Endodermal cell (in vitro differentiated cells): Measurements from ENCODE around the gene PPM1A. TPM values are rescaled to one million over a fixed set of nuclear protein-coding genes. Genes with fewer than 3 reads are reported as not detected.

Experiments
- DNase-seq: peaks from one replicate; pipeline ENCODE4 v3.0.0-alpha.2; 2017
- H3K27ac ChIP-seq: 2 replicates; pipeline ENCODE4 v1.5.1; 2013; ENCODE audit warnings: mild to moderate bottlenecking, low read depth, low read length, moderate library complexity
- H3K27me3 ChIP-seq: 2 replicates; pipeline ENCODE4 v1.6.1; 2013; ENCODE audit warnings: mild to moderate bottlenecking, low read length, moderate library complexity; ENCODE audit not compliant: insufficient read depth, control insufficient read depth, poor library complexity, severe bottlenecking
- H3K36me3 ChIP-seq: 2 replicates; pipeline ENCODE4 v1.7.0; 2013; ENCODE audit warnings: mild to moderate bottlenecking, low read length, moderate library complexity; ENCODE audit not compliant: control insufficient read depth, insufficient read depth
- H3K4me1 ChIP-seq: one replicate; pipeline ENCODE4 v1.7.0; 2013; ENCODE audit warnings: low read length; ENCODE audit not compliant: control insufficient read depth, insufficient read depth
- H3K4me3 ChIP-seq: 2 replicates; pipeline ENCODE4 v1.5.1; 2013; ENCODE audit warnings: mild to moderate bottlenecking, low read length, moderate library complexity
- H3K9ac ChIP-seq: 2 replicates; pipeline ENCODE4 v1.6.1; 2013; ENCODE audit warnings: mild to moderate bottlenecking, low read length, moderate library complexity; ENCODE audit not compliant: poor library complexity, severe bottlenecking; ENCODE audit errors: extremely low read depth
- H3K9me3 ChIP-seq: 2 replicates; pipeline ENCODE4 v1.6.1; 2013; ENCODE audit warnings: mild to moderate bottlenecking, low read length, moderate library complexity; ENCODE audit not compliant: control insufficient read depth
- H3K27ac Mint-ChIP-seq: 2 replicates; pipeline ENCODE4 v1.8.0; 2020; ENCODE audit warnings: mixed read lengths
- H3K27me3 Mint-ChIP-seq: 2 replicates; pipeline ENCODE4 v1.8.0; 2021; ENCODE audit warnings: mild to moderate bottlenecking, mixed read lengths; ENCODE audit not compliant: insufficient read depth
- H3K36me3 Mint-ChIP-seq: 2 replicates; pipeline ENCODE4 v1.8.0; 2020; ENCODE audit warnings: low read depth, mixed read lengths
- H3K4me1 Mint-ChIP-seq: 2 replicates; pipeline ENCODE4 v1.8.0; 2020; ENCODE audit warnings: mixed read lengths
- H3K4me3 Mint-ChIP-seq: 2 replicates; pipeline ENCODE4 v1.8.0; 2020; ENCODE audit warnings: mild to moderate bottlenecking, moderate library complexity, mixed read lengths
- H3K9me3 Mint-ChIP-seq: 2 replicates; pipeline ENCODE4 v1.8.0; 2020; ENCODE audit warnings: mild to moderate bottlenecking, mixed read lengths
- CTCF ChIP-seq: fragments of 200-600 bp; sonication (generic); conservative IDR thresholded peaks from 2 replicates; pipeline ENCODE4 v1.5.0; 2021; ENCODE audit warnings: antibody characterized with exemption, mild to moderate bottlenecking
- WGBS, 2 experiments: methylation state at CpG; one replicate each; pipeline versions ENCODE4 v1.1.5 to v1.1.7; 2013; ENCODE audit warnings: missing lambda C conversion rate in 2 of 2, mixed read lengths in 1 of 2; ENCODE audit not compliant: insufficient coverage in 1 of 2, insufficient read length in 1 of 2; 5-methylcytosine and 5-hydroxymethylcytosine counted together
- total RNA-seq, 2 donors: library from RNA; stranded (reverse); fragmentation: NEBNext Ultra II Directional in 1 of 2; extraction: Animal tissue kit (Norgen Biotek cat#: 25700) in 1 of 2; gene quantifications; 2 replicates in 1 of 2; 3 replicates in 1 of 2; pipeline ENCODE4 v1.2.1, GENCODE V29; 2021

The PPM1A gene
- total RNA-seq, 2 donors from 2014 or later: 38.9 to 42.9 TPM

DNA sequence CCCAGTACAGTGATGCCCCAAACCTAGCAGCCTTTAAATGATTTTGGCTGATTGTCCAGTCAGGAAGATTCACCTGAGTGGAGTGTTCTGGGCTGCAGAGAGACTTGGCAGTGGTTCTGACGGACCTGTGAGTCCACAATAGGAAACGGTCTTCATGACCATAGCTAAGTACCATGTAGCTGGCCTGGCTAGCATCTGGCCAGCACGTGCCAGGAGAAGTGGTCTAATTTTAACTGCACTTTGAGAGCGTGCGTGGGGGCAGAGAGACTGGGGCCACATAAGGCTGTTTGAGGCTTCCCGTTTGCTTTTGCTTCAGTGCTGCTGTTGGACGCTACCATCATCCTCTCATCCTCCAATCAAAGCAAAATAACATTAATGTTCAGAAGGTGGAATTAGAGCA, 54.7 kb downstream of the PPM1A start:
- TF ChIP-seq CTCF: no peak
- no peaks in the 10 kb centered on the region for H3K36me3 Mint-ChIP-seq
- peaks cover 35% of the 10 kb centered on the region for H3K4me1 Mint-ChIP-seq
- H3K9me3 Mint-ChIP-seq: peaks cover 2% of the 10 kb centered on the region
- no peaks in the 10 kb centered on the region for H3K27me3 Mint-ChIP-seq
- Histone ChIP-seq H3K36me3 (no peaks in the 10 kb centered on the region), H3K9me3 (peaks cover 6% of the 10 kb centered on the region), H3K27me3 (no peaks in the 10 kb centered on the region), H3K27ac (no peak overlapping the region), H3K4me1 (peaks cover 5% of the 10 kb centered on the region), H3K9ac (no peak overlapping the region), H3K4me3 (no peak overlapping the region)
- DNase-seq: no peak
- WGBS, 2 experiments: 90 to 93% methylated on average over 4 to 7 of the region's 7 CpGs
- no peak overlapping the region for H3K4me3 Mint-ChIP-seq
- no peak overlapping the region for H3K27ac Mint-ChIP-seq

DNA sequence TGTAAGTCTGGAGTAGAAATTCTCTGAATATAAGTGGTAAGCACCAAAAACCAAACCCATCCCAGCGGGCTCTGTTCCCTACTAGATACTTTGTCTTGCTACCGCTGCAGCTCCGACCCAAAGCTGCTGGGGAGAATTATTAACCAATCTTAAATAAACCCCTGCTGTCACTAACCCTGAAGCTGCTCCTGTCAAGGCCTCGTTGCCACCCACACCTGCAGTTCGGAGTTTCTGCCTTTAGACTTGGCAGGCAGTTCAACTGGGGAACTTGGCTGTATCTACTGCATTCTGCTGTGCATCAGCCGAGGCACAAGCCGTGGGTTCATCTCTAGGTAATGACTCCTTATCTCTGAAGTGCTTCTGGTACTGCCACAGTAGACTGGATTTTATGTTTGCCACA, 55.5 kb downstream of the PPM1A start:
- DNase-seq: no peak
- H3K27ac ChIP-seq: no peak overlapping the region
- H3K9me3 ChIP-seq: peaks cover 6% of the 10 kb centered on the region
- Mint-ChIP-seq H3K9me3 (peaks cover 2% of the 10 kb centered on the region), H3K36me3 (no peaks in the 10 kb centered on the region), H3K4me1 (peaks cover 35% of the 10 kb centered on the region), H3K27ac (no peak overlapping the region), H3K27me3 (no peaks in the 10 kb centered on the region), H3K4me3 (no peak overlapping the region)
- TF ChIP-seq CTCF: no peak
- H3K9ac ChIP-seq: no peak overlapping the region
- H3K4me1 ChIP-seq: peaks cover 3% of the 10 kb centered on the region
- no peaks in the 10 kb centered on the region for H3K27me3 ChIP-seq
- H3K36me3 ChIP-seq: no peaks in the 10 kb centered on the region
- no peak overlapping the region for H3K4me3 ChIP-seq
- 82 to 90% methylated on average over 3 to 7 of the region's 7 CpGs for WGBS, 2 experiments

DNA sequence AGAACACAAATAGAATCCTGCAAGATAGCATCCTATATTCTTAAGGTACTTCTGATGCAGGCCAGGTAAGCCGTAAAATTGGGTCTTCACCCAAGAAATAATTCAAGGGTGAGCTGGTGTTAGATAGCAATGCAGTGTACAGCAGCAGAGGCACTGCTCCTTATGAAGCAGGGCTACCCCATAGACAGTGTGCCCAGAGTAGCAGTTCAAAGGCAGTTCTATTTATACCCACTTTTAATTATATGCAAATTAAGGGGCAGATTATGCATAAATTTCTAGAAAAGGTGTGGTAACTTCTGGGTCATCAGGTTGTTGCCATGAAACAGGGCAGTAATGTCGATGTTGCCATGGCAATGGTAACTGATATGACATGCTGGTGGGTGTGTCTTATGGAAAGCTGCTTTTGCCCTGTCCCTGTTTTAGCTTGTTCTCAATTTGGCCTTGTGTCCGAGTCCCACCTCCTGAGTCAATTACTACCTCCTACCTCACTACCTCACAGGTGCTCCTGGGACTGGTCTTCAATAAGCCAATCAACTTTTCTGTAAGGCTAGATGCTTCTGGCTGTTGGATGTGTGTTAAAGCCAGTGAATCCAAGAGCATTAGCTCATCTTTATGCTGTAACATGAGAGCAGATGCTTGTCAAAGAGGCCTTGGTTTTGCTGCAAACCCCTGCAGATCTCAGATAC, 61.0 kb downstream of the PPM1A start:
- no peaks in the 10 kb centered on the region for H3K27me3 ChIP-seq
- Mint-ChIP-seq H3K4me1 (peaks cover 33% of the 10 kb centered on the region), H3K27me3 (no peaks in the 10 kb centered on the region), H3K4me3 (no peak overlapping the region), H3K27ac (no peak overlapping the region), H3K36me3 (no peaks in the 10 kb centered on the region), H3K9me3 (peaks cover 2% of the 10 kb centered on the region)
- H3K36me3 ChIP-seq: no peaks in the 10 kb centered on the region
- peaks cover 6% of the 10 kb centered on the region for H3K9me3 ChIP-seq
- H3K9ac ChIP-seq: no peak overlapping the region
- no peak overlapping the region for H3K27ac ChIP-seq
- no peak for DNase-seq
- no peak for TF ChIP-seq CTCF
- WGBS, 2 experiments: 89 to 100% methylated on average over 2 to 3 of the region's 3 CpGs
- no peak overlapping the region for H3K4me3 ChIP-seq
- H3K4me1 ChIP-seq: no peaks in the 10 kb centered on the region
